OCI-LY3 (cell line): ENCODE results near the gene DPF3.

Source experiments
- H2AFZ ChIP-seq: fragments of 200-600, 300-600 bp; shearing (Covaris generic); 2 replicates; pipeline ENCODE4 v1.6.0; 2014; ENCODE audit warnings: antibody characterized with exemption, low read depth, low read length
- H3K27ac ChIP-seq: fragments of 200-600, 300-600 bp; sonication (generic); 2 replicates; pipeline ENCODE4 v1.5.1; 2014; ENCODE audit warnings: mild to moderate bottlenecking, low read length, moderate library complexity, mixed read lengths
- H3K27me3 ChIP-seq: fragments of 200-600, 300-600 bp; sonication (generic); 2 replicates; pipeline ENCODE4 v1.6.1; 2014; ENCODE audit warnings: low read depth, low read length, mixed read lengths
- H3K36me3 ChIP-seq: fragments of 200-600, 300-600 bp; sonication (generic); replicated peaks from 2 replicates; pipeline ENCODE3; 2014; ENCODE audit warnings: low read depth, low read length, mixed read lengths
- H3K4me1 ChIP-seq: fragments of 300-600, 200-600 bp; sonication (generic); 2 replicates; pipeline ENCODE4 v1.6.1; 2014; ENCODE audit warnings: low read length, mixed read lengths
- H3K4me2 ChIP-seq: fragments of 200-600, 300-600 bp; sonication (generic); 2 replicates; pipeline ENCODE4 v1.6.1; 2014; ENCODE audit warnings: low read length, mixed read lengths
- H3K4me3 ChIP-seq: fragments of 300-600, 200-600 bp; sonication (generic); 2 replicates; pipeline ENCODE4 v1.5.1; 2014; ENCODE audit warnings: antibody characterized with exemption, mild to moderate bottlenecking, low read length, moderate library complexity
- H3K79me2 ChIP-seq: fragments of 300-600, 200-600 bp; shearing (Covaris generic); 2 replicates; pipeline ENCODE4 v1.6.1; 2014; ENCODE audit warnings: mild to moderate bottlenecking, low read length, mixed read lengths
- H3K9ac ChIP-seq: fragments of 300-600, 200-600 bp; shearing (Covaris generic); 2 replicates; pipeline ENCODE4 v1.6.0; 2014; ENCODE audit warnings: mild to moderate bottlenecking, low read length, moderate library complexity
- H3K9me3 ChIP-seq: fragments of 200-600, 300-600 bp; shearing (Covaris generic); 2 replicates; pipeline ENCODE4 v1.6.1; 2014; ENCODE audit warnings: low read length, mixed read lengths; ENCODE audit not compliant: insufficient read depth
- H4K20me1 ChIP-seq: fragments of 200-600, 300-600 bp; sonication (generic); 2 replicates; pipeline ENCODE4 v1.6.1; 2016; ENCODE audit warnings: low read length, mixed read lengths; ENCODE audit not compliant: insufficient read depth
- CTCF ChIP-seq: fragments of 200-600, 300-600 bp; sonication (generic); IDR thresholded peaks from 2 replicates; pipeline ENCODE4 v1.5.1; 2014; ENCODE audit warnings: antibody characterized with exemption, low read length, low read depth
- EZH2phosphoT487 ChIP-seq: fragments of 200-600 bp; shearing (Covaris generic); IDR thresholded peaks from 2 replicates; pipeline ENCODE4 v1.6.1; 2018; ENCODE audit warnings: antibody characterized with exemption, mixed run types, low read depth

DPF3 gene

DNA sequence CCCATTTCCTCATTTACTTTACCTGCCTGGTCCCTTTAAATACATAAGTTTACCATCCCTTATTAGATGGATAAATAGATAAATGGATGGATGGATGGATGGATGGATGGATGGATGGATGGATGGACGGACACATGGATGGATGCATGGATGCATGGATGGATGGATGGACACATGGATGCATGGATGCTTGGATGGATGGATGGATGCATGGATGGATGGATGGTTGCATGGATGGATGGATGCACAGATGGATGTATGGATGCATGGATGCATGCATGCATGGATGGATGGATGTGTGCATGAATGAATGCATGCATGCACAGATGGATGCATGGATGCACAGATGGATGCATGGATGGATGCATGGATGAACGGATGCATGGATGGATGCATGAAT, 93.6 kb downstream of the DPF3 start:
- no peak overlapping the region for H3K9ac ChIP-seq
- no peak overlapping the region for H3K4me2 ChIP-seq
- no peak overlapping the region for H3K27ac ChIP-seq
- peaks cover 3% of the 10 kb centered on the region; the same call in 1 of the 2 replicates for H3K79me2 ChIP-seq
- no peaks in the 10 kb centered on the region for H4K20me1 ChIP-seq
- no peak for TF ChIP-seq CTCF
- no peaks in the 10 kb centered on the region for H3K9me3 ChIP-seq
- peaks cover 6% of the 10 kb centered on the region for H3K36me3 ChIP-seq
- H3K27me3 ChIP-seq, result no peaks in the 10 kb centered on the region
- no peaks in the 10 kb centered on the region for H3K4me1 ChIP-seq
- no peak overlapping the region for H3K4me3 ChIP-seq
- no peak overlapping the region for H2AFZ ChIP-seq

GRCh38 chr14:72796935-72797334, 97.0 kb downstream of the DPF3 start:
- TF ChIP-seq CTCF, result no peak
- no peak for TF ChIP-seq EZH2phosphoT487
- Histone ChIP-seq H3K27me3 (no peaks in the 10 kb centered on the region), H3K36me3 (peaks cover 4% of the 10 kb centered on the region), H3K9me3 (no peaks in the 10 kb centered on the region), H3K4me1 (peaks cover 17% of the 10 kb centered on the region), H3K27ac (no peak overlapping the region), H2AFZ (no peak overlapping the region), H3K79me2 (peaks cover 15% of the 10 kb centered on the region), H4K20me1 (no peaks in the 10 kb centered on the region), H3K4me2 (no peak overlapping the region), H3K9ac (no peak overlapping the region), H3K4me3 (no peak overlapping the region)

- no peak overlapping the region for H3K4me2 ChIP-seq
- no peak overlapping the region for H3K9ac ChIP-seq
- no peak overlapping the region for H3K4me3 ChIP-seq
- no peaks in the 10 kb centered on the region for H3K27me3 ChIP-seq
- TF ChIP-seq EZH2phosphoT487, result no peak
- TF ChIP-seq CTCF, result no peak
- H3K79me2 ChIP-seq, result peaks cover 37% of the 10 kb centered on the region
- H3K9me3 ChIP-seq, result no peaks in the 10 kb centered on the region
- peaks cover 3% of the 10 kb centered on the region for H3K36me3 ChIP-seq
- H2AFZ ChIP-seq, result no peak overlapping the region
- no peak overlapping the region for H3K27ac ChIP-seq
- no peaks in the 10 kb centered on the region for H4K20me1 ChIP-seq
- peaks cover 53% of the 10 kb centered on the region for H3K4me1 ChIP-seq
Measured at GRCh38 chr14:72793156-72793939, 100.6 kb downstream of the DPF3 start.

DNA sequence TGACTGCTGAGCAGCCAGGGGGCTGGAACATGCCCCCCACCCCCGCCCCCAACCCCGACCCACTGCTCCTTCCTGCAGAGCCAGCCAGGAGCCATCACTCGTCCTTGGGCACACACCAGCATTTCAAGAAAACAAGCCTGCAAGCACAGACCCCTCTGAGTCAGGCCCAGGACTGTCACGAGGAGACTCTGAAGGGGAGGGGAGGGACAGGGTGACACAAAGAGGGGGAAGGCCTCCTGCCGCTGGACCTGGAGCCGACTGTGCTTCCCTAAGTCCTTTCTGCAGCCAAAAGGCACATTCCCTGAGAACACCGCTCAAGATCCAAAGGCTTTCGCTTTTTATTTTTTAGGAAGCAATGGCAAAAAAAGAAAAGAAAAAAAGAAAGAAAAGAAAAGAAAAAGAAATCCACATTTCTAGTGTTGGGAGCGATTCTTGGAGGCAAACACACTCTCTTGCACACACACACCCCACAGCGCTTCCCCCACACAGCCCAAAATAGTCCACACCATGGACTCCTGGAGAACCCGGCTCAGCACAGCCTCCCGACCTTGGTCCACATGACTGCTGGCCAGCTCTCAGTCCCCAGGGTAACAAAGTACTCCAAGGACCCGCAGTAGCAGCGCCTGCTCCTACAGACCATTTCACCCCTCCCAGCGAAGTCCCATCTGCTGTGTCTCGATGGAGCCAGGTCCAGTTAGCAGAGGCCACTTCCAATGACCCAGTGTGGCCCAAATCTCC, 101.7 kb downstream of the DPF3 start:
- no peaks in the 10 kb centered on the region for H4K20me1 ChIP-seq
- no peaks in the 10 kb centered on the region for H3K9me3 ChIP-seq
- no peak for TF ChIP-seq CTCF
- no peak overlapping the region for H2AFZ ChIP-seq
- H3K27ac ChIP-seq, result no peak overlapping the region
- H3K36me3 ChIP-seq, result peaks cover 3% of the 10 kb centered on the region
- no peak overlapping the region for H3K4me2 ChIP-seq
- no peak overlapping the region for H3K9ac ChIP-seq
- H3K4me1 ChIP-seq, result peaks cover 59% of the 10 kb centered on the region
- H3K4me3 ChIP-seq, result no peak overlapping the region
- peaks cover 37% of the 10 kb centered on the region for H3K79me2 ChIP-seq
- H3K27me3 ChIP-seq, result no peaks in the 10 kb centered on the region
